Measurements from ENCODE around the gene ADGRL4.
"Not testable (repeated sequence)": the region's sequence is repeated elsewhere in the genome, so short reads cannot be mapped to it uniquely, and the experiment has no call there.

ADGRL4 gene

DNA sequence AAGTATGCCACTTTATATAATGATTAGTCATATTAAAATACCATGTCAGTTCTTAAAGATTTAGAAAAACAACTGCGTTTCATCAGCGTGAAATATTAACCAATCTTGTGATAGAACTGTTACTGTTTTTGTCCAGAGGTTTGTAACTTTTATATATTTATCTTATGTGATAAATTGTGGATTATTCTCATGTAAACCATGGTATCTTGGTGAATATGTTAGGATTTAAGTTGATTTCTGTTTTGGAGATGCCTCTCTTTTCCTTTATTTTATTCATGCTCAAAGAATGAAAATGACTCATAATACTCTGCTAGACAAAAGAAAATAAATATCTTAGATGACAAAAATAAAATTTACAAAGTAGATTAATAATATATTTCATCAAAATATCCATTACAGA lies 88.4 kb downstream of the ADGRL4 start:
- in situ Hi-C loops (cut with MboI; ENCODE audit: low sequenced_read_pairs): no loop called here

DNA sequence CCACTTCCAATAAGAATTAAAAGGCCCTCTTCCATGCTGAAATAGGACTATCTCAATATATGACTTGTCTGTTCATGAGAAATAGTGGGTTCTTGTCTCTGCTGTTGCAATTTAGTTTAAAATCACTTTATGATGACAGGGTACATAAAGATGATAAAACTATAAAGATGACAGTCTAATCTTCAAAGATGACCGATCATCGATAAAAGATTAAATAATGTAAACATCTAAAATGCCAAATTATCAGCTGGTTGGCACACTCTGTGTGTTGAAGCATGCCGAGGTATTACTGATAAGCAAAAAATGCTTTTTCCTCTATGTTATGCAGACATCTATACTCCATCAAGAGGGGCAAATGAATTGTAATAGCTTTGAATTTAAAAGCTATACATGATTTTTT lies 89.5 kb downstream of the ADGRL4 start:
- in situ Hi-C loops (cut with MboI; ENCODE audit: low sequenced_read_pairs): no loop called here

DNA sequence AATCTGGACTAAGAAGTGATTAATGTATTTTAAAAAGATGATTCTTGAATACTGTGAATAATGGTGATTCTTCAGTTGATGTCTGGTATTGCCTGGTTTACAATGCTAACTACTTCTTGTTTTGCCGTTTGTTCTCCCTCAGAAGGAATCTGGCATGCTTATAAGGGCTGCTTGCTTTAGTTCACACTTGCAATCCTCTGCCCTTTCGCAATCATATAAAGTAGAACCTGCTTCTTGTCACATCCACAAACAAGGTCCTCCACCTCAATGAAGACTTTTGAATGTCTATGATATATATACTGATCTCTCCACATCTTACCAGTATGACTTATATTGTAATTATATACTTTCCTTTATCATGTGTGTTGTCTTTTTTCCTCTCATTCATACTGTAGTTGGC lies 92.6 kb downstream of the ADGRL4 start:
- in situ Hi-C loops (cut with MboI; ENCODE audit: low sequenced_read_pairs): no loop called here

DNA sequence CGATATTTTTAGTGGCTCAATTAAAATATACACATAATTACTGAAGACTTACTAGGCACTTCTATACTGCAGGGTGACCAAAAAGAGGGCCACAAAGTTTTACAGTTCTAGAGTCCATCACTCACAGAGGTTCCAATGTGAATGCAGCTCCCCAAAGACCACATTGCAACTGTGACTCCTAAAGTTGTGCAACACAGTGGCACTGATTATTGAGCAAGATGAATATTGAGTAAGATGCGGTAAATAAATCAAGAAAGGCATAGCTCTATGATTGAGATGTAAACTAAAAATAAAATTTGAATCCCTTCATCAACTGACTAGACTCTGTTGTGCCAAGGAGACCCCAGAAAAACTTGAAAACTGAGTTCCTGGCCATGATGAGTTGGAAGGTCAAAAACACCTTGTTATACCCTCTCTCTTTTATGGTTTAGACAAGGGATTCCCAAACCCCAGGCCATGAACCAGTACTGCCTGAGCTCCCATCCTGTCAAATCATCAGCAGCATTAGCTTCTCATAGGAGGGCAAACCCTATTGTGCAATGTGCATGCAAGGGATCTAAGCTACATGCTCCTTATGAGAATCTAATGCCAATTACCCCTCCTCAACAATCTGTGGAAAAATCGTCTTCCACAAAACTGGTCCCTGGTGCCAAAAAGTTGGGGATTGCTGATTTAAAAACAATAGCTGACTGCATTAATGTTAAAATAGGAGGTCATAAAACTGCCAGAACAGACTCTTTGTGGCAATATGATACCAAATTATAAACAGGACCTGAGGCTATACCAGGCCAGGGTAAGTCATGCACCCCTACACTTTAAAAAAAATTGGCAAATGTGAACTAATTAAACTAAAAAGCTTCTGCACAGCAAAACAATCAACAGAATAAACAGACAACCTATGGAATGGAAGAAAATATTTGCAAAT lies 94.3 kb downstream of the ADGRL4 start:
- in situ Hi-C loops (cut with MboI; ENCODE audit: low sequenced_read_pairs): no loop called here

DNA sequence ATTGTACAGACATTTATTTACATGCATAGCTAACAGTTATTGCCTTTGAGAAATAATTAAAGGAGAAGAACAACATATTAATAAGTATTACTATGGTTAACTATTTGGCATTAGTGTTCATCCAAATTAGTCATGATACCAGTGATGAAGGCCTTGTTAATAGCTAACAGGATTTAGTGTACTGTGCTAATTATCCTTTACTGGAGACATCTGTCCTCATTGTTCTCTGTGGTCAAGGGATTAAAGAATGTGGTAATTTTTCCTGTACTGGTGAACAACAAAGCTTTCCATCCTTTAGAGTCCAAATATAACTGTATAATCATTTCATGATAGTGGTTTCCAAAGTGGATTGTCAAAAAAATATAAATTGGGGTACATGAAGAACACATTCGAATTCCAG lies 103.9 kb downstream of the ADGRL4 start:
- in situ Hi-C loops (cut with MboI; ENCODE audit: low sequenced_read_pairs): no loop called here

DNA sequence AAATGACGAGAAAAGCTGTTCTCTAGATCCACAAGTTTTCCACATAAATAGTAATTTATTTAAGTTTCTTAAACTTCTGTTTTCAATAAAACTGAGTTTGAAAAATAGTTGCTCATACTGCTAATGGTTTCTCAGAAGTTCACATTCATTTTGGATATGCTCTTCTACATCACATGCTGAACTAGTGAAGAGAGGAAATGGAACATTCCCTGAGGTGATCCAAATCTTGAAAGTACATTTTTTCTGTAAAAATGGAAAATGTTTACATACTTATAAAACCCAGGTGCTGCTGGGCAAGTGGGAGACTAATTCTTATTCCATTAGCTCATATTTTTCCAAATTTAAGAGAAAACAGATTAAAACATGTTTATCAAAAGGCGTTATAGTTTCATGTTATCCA lies 111.7 kb downstream of the ADGRL4 start:
- in situ Hi-C loops (cut with MboI; ENCODE audit: low sequenced_read_pairs): no loop called here

DNA sequence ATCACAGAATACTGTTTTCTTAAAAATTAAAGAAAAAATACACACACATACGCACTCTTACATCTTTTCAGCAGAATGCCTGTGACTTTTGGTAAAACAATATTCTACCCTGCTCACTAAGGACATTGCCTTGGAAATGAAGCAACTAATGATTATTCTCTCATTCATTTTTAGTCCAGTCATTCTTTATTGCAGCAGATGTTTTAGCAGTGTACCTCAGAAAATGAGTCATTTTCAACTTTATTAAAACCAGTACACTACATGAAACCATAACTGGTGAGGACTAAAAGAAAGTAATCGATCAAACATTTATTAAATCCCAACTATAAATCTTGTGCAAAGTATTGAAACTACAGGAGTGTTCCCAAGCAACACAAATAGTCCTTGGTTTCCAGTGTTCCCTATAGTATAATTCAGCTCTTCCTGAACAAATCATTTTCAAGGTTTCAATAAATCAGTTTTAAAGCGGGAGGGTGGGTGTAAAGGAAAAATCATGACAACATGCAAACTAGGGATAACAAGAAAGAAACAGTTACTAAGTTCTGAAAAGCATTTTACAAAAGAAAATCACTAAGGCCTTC lies 114.2 kb downstream of the ADGRL4 start:
- in situ Hi-C loops (cut with MboI; ENCODE audit: low sequenced_read_pairs): no loop called here

DNA sequence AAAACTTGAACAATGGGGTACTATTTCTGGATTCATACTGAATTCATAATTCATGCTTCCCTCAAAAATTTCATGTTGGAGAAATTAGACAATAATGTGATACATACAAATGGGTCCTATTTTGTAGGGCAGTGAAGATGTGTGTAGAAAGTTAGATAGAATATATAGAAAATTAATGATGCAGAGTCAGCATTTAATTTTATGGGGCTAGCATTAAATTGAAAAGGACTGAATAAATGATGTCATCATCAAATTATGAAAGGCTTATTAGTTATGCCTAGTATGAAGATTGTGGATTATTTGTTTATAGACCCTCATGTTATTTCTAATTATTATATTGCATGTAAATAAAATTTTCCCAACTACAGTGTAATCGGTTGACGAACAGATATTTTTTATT lies 119.1 kb downstream of the ADGRL4 start:
- in situ Hi-C loops (cut with MboI; ENCODE audit: low sequenced_read_pairs): no loop called here

DNA sequence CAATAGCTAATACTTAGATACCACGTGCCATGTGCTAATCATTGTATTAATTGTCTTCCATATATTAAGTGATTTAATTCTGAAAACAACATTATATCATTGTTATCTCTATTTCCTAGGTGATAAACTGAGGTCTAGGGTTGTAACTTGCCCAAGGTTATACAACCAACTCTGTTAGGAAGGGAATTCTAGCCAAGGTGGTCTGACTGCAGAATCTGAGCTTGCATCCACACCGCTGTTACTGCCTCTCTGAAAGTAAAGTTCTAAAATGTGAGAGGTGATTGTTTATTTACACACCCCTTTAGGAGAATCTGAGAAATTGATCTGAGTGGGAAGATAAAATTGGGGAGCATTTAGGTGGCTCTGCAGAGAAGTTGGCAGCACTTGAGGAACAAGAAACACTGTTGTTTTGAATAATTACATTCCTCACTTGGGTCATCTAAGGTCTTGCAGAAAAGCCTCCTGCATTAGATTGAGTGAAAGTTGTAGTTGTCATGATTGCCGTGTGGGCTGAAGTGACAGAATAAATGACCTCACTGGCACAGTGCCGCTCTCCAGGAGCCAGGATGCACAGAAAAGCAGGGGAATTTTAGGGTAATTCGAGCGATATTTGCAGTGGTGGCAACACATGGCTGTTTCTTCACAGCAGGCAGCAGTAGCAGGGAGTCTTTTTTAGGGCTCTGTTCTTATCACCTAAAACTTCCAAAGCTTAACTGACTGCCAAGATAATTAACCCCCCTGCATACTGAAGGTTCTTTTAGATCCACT lies 121.7 kb downstream of the ADGRL4 start:
- in situ Hi-C loops (cut with MboI; ENCODE audit: low sequenced_read_pairs): no loop called here

DNA sequence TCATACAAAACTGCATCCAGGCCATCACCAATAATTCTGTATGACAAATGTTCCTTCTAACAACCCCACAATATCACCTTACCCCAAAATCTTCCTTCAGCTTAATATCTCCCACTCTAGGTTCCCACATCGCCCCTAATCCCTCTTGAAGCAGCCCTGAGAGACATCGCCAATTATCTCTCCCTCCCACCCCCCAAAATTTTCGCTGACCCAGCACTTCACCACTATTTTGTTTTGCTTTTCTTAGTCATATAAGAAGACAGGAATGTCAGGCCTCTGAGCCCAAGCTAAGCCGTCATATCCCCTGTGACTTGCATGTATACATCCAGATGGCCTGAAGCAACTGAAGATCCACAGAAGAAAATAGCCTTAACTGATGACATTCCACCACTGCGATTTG lies 126.3 kb downstream of the ADGRL4 start:
- in situ Hi-C loops (cut with MboI; ENCODE audit: low sequenced_read_pairs): no loop called here

DNA sequence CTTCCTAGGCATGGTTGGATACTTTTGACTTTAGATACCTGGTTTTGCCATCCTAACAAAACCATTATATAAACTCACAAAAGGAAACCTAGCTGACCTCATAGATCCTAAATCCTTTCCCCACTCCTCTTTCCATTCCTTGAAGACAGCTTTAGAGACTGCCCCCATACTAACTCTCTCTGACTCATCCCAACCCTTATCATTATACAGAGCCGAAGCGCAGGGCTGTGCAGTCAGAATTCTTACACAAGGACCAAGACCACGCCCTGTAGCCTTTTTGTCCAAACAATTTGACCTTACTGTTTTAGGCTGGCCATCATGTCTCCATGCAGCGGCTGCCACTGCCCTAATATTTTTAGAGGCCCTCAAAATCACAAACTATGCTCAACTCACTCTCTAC lies 130.5 kb downstream of the ADGRL4 start:
- in situ Hi-C loops (cut with MboI; ENCODE audit: low sequenced_read_pairs): not testable (repeated sequence)

DNA sequence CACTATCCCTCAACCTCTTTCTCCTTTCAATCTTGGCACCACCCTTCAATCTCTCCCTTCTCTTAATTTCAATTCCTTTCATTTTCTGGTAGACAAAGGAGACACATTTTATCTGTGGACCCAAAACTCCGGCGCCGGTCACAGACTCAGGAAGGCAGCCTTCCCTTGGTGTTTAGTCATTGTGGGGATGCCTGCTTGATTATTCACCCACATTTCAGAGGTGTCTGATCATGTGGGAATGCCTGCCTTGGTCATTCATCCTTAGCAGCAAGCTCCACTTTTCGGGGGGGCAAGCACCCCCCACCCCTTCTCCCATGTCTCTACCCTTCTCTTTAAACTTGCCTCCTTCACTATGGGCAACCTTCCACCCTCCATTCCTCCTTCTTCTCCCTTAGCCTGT lies 133.7 kb downstream of the ADGRL4 start:
- in situ Hi-C loops (cut with MboI; ENCODE audit: low sequenced_read_pairs): not testable (repeated sequence)

DNA sequence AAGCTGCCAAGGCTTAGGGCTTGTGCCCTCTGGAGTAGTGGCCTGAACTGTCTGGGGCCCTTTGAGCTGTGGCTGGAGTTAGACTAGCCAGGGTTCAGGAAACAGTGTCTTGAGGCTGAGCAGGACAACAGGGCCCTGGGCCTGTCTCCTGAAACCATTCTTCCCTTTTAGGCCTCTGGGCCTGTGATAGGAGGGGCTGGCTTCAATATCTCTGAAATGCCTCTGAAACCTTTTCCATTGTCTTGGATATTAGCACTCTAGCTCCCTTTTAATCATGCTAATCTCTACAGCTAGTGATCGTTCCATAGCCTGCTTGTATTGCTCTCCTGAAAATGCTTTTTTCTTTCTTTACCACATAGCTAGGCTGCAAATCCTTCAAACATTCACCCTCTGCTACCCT lies 135.3 kb downstream of the ADGRL4 start:
- in situ Hi-C loops (cut with MboI; ENCODE audit: low sequenced_read_pairs): no loop called here

DNA sequence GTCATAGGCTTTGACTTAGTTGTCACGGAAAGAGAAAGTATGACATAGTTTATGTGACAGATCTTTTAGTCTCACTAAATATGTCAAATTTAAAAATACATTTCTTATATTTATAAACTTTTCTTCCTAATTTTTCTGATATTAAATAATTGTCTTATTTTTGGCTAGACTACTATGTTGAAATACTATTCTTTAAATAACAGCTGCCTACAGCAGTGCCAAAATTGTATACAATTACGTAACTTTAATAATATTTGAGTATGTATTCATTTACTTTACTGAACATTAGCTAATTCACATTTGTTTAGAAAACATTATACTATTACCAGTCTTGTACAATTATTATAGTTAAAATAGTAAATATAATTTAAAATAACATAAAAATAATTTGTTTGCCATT lies 137.4 kb downstream of the ADGRL4 start:
- in situ Hi-C loops (cut with MboI; ENCODE audit: low sequenced_read_pairs): no loop called here

DNA sequence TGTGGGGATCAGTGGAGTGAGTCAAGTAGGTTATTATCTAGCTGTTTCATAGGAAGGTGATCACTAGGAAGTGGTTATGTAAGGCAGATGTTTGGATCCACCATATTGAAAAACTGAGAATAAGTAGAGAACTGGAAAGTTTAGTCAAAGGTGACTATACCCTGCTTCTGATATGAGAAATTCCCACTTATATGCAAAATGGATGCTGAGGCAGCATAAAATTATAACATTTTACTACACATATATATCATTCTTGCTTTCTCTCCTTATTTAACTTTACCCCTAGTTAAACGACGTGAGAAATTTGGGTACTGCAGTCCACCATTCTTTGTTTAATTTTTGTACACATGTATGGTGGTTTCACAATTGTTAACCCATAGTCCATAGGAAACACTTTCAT lies 142.4 kb downstream of the ADGRL4 start:
- in situ Hi-C loops (cut with MboI; ENCODE audit: low sequenced_read_pairs): no loop called here

DNA sequence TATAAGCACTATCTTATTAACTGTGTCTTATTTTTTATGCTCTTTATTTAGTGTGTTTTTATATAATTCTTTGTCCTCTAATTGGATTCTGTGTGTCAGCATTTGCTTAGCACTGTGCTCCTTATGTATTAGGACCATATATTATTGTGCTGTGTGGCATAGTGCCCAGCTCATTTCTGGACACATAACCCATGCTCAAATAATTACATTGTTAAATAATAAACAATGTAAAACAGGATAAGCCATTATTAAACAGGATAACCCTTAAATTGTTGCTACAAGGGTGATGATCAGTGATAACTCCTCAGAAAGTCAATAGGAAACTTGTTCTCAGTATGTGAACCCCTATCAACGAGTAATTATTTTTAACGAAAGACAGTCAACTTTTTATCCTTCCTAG lies 150.4 kb downstream of the ADGRL4 start:
- in situ Hi-C loops (cut with MboI; ENCODE audit: low sequenced_read_pairs): no loop called here

DNA sequence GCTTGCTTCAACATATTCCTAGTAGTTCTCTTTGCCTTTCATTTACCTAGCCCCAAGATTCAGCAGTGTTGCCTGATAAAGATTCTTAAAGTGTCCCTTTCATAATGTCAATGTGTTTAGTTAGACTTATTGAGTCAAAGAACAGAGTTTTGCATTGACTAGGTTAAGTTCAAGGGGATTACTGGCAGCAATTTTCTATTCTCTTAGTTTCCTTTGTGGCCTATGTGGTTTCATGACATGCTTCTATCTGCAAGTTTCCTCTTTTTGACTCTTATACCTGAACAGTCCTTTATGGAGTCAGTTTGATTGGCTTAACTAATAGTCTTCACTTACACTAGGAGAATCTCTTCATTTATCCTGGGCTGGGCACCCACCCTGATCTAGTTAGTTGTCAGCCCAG lies 151.3 kb downstream of the ADGRL4 start:
- in situ Hi-C loops (cut with MboI; ENCODE audit: low sequenced_read_pairs): no loop called here

DNA sequence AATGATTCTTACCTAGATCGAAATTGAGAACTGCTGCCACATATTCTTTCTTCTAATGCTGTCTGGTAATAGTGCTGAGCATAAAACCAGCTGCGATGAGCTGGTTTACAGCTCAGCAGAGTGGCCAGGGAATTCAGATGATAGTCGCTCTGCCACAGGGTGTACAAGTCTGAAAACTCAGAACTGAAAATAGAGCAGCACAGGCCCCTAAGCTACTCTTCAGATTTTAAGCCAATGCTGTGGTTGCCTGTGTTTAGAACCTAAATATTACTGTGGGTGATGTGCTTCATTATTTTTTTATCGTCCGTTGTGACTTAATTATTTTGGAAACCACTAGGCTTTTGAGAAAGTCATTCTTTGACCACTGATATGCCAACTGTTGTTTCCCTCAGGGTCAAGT lies 152.0 kb downstream of the ADGRL4 start:
- in situ Hi-C loops (cut with MboI; ENCODE audit: low sequenced_read_pairs): no loop called here

DNA sequence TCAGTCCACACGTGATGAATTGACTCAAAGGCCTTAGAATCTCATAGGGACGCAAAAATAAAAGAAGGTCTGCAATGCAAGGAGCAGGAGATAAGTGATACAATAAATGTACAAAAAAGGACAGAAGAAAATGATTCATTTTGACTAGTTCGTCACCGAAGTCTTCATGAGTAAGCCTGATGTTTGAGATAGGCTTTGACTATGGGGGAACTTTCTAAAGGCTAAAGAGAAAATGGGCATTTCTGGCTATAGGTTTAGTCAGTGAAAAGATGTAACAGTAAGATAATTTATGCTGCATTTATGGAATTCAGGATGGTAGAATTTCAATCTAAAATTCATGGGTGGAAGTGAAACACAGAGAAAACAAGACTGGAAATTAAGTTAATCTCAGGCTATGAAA lies 163.0 kb downstream of the ADGRL4 start:
- in situ Hi-C loops (cut with MboI; ENCODE audit: low sequenced_read_pairs): no loop called here

DNA sequence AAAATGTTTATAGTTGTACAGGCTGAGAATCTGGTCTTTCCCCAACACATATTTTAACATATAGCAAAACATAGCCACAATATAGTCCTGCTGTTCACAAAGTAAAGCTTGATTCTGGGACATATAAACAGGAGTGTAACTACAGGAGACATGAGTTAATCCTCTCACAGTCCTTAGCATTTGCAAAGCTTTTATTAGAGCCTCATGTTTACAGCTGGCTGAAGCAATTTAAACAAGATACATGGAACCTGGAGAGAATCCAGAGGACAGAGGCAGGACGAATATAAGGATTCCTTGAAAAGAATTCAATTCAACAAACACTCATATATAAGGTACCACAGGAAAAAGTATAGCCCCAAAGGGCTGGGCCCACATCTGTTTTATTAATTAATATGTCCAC lies 163.4 kb downstream of the ADGRL4 start:
- in situ Hi-C loops (cut with MboI; ENCODE audit: low sequenced_read_pairs): no loop called here

DNA sequence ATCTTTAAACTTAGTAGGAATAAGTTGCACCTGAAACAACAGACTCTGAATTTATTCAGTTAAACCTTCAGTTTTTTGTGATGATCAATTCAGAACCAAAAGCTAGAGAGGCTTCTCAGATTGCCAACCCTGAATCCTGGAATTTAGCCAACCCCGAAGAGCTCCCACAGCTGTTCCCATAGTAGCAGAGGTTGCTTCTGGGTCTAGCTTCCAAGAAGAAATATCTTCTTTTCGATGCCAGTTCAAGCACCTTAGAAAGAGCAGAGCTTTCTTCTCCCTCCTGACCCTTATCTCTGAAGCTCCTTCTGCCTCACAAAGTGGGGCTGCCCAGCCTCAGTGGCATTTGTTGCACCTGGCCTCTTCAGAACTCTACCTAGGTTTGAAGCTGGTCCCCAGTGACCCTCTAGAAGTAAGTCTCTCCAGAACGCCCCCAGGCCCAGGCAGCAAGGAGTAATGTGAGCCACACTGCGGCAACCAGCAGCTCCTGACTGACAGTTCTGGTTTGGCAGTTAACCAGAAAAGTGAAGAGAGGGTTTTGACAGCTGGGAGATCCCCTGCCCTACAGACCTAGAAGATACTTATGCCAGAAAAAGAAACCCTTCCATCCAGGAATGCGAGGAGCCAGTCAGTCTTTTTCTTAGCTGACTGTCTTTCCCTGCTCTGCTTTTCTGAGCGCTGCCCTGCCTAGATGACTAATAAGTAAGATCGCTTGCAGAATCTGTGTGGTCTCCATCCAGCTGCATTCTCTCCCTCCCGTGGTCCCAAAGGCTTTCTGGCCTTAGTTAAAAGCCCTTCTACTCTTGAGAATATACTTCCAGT lies 165.9 kb downstream of the ADGRL4 start:
- in situ Hi-C loops (cut with MboI; ENCODE audit: low sequenced_read_pairs): no loop called here

All from HL-60/S4 treated with retinoic acid at 250 ng/mL for 4 days and 3 days (cell line).